KG1 (cell line): Measurements from ENCODE around the gene CACNA1C.

ENCODE experiments used
- DNase-seq: peaks from one replicate; lab custom pipeline; 2025; lab: John Stamatoyannopoulos, UW

Gene CACNA1C

GRCh38 chr12:2256915-2257314 lies 204.1 kb downstream of the CACNA1C start:
- DNase-seq = no peak

- DNase-seq = no peak
Measured at GRCh38 chr12:2258025-2258424, 205.2 kb downstream of the CACNA1C start.

- peak; percentile 35 for DNase-seq
Measured at GRCh38 chr12:2259369-2259768, 206.6 kb downstream of the CACNA1C start.

GRCh38 chr12:2260441-2260840 lies 207.7 kb downstream of the CACNA1C start:
- no peak for DNase-seq

- no peak for DNase-seq
Measured at GRCh38 chr12:2261708-2262107, 208.9 kb downstream of the CACNA1C start.

- DNase-seq = no peak
Measured at GRCh38 chr12:2262449-2262848, 209.7 kb downstream of the CACNA1C start.

GRCh38 chr12:2263901-2264300 lies 211.1 kb downstream of the CACNA1C start:
- no peak for DNase-seq

GRCh38 chr12:2264651-2265232 lies 212.0 kb downstream of the CACNA1C start:
- no peak for DNase-seq

- DNase-seq = no peak
Measured at GRCh38 chr12:2265461-2266167, 212.8 kb downstream of the CACNA1C start.

- no peak for DNase-seq
Measured at GRCh38 chr12:2266666-2267620, 214.2 kb downstream of the CACNA1C start.

- no peak for DNase-seq
Measured at GRCh38 chr12:2267703-2268470, 215.1 kb downstream of the CACNA1C start.

GRCh38 chr12:2268471-2269286 lies 215.9 kb downstream of the CACNA1C start:
- DNase-seq = no peak

- no peak for DNase-seq
Measured at GRCh38 chr12:2270846-2271245, 218.1 kb downstream of the CACNA1C start.

GRCh38 chr12:2271961-2272360 lies 219.2 kb downstream of the CACNA1C start:
- DNase-seq = no peak

- DNase-seq = no peak
Measured at GRCh38 chr12:2273288-2273687, 220.5 kb downstream of the CACNA1C start.

GRCh38 chr12:2273751-2274150 lies 221.0 kb downstream of the CACNA1C start:
- DNase-seq = no peak

- DNase-seq = no peak
Measured at GRCh38 chr12:2274733-2275132, 221.9 kb downstream of the CACNA1C start.

GRCh38 chr12:2276288-2277033 lies 223.7 kb downstream of the CACNA1C start:
- DNase-seq = no peak

GRCh38 chr12:2277492-2278155 lies 224.8 kb downstream of the CACNA1C start:
- no peak for DNase-seq

- DNase-seq = no peak
Measured at GRCh38 chr12:2281446-2281845, 228.7 kb downstream of the CACNA1C start.
